HG02798 (cell line): ENCODE results near the gene NFATC3.
"Not testable (repeated sequence)": the region's sequence is repeated elsewhere in the genome, so short reads cannot be mapped to it uniquely, and the experiment has no call there.

Experiments
- ATAC-seq: cut with Tn5 transposase; IDR thresholded peaks from one replicate; pipeline ENCODE4 v1.9.1; 2021; ENCODE audit warnings: mild to moderate bottlenecking; ENCODE audit not compliant: unreplicated experiment, poor library complexity

Gene NFATC3

DNA sequence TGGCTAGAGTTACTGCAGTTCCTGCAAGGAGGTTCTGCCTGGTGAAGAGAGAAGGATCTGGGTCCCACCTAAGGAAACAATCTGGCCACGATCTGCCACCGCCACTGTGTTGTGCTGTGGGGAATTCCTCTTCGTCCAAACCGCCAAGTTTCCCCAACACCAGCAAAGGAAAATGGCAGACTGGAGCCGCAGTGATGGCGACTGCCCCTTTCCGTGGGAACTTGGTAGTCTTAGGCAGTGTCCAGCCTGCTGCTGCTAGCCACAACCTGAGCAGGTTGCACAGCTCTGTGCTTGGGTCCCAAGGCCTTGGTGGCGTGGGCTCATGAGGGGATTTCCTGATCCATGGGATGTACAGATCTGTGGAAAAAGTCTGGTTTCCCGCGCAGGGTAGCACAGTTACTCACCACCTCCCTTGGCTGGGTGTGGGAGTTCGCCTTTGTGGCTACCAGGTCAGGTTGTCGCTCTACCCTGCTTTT lies 28.6 kb downstream of the NFATC3 start:
- no peak for ATAC-seq

DNA sequence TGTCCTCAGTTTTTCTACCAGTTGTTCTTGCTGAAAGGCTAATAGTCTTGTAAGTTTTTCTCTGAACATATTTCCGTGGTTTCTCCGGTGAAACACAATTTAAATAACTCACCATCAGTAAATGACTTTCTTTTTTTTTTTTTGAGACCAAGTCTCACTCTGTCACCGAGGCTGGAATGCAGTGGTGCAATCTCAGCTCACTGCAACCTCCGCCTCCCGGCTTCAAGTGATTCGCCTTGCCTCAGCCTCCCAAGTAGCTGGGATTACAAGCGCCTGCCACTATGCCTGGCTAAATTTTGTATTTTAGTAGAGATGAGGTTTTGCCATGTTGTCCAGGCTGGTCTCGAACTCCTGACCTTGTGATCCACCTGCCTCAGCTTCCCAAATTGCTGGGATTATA lies 29.8 kb downstream of the NFATC3 start:
- not testable (repeated sequence) for ATAC-seq

DNA sequence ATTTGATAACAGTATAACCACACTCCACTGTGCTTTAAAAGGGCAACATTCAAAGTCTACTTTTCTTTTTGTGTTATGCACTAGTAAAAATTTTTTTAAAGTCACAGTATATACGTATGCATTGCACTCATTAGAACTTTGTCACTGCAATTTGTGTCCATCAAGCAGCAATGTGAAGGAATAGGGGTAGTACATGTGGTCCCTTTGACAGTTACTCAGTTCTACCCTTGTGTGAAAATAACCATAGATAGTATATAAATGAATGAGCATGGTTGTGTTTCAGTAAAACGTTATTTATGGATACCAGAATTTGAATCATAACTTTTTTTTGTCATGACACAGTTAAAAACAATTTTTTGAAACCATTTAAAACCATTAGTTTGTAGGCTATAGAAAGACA lies 30.7 kb downstream of the NFATC3 start:
- ATAC-seq = no peak

- no peak for ATAC-seq
These were observed 31.2 kb downstream of the NFATC3 start for GRCh38 chr16:68116256-68116867.

DNA sequence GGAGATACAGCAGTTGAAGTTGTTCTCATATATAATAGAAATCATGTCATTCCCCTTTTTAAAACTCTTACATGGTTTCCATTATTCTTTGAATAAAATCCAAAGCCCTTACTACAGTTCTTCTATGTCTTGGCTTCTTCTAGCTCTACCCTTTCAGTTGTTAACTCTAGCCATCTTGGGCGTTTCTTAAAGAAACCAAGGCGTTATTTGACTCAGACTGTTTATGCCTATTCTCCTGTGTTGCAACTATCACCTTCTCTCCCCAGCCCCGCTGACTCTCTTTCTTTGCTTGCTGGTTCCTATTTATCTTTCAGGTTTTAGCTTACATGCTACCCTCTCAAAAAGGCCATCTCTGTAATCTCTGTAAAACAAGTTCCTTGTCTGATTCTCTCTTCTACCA lies 32.7 kb downstream of the NFATC3 start:
- no peak for ATAC-seq

DNA sequence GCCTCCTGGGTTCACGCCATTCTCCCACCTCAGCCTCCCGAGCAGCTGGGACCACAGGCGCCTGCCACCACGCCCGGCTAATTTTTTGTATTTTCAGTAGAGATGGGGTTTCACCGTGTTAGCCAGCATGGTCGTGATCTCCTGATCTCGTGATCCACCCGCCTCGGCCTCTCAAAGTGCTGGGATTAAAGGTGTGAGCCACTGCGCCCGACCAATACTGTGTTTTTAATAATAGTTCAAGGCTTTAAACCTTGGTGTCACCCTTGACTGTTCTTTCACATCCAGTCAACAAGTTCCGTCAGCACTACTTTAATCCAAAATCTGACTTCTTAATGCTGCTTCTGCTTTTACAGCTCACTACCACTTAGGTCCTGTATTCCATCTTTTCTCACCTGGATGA lies 33.8 kb downstream of the NFATC3 start:
- not testable (repeated sequence) for ATAC-seq

DNA sequence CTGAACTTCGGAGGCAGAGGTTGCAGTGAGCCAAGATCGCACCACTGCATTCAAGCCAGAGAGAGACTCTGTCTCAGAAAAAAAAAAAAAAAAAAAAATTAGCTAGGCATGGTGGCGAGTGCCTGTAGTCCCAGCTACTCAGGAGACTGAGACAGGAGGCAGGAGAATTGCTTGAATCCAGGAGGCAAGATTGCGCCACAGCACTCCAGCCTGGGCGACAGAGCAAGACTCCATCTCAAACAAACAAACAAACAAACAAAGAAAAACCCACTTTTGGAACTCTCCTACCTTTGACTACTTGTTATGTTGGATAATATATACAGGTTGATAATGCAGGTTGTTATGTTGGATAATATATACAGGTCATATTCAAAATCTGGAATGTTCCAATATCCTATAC lies 35.3 kb downstream of the NFATC3 start:
- ATAC-seq = not testable (repeated sequence)

- peak; percentile 52 for ATAC-seq
These were observed 41.2 kb downstream of the NFATC3 start for GRCh38 chr16:68126395-68126794.

DNA sequence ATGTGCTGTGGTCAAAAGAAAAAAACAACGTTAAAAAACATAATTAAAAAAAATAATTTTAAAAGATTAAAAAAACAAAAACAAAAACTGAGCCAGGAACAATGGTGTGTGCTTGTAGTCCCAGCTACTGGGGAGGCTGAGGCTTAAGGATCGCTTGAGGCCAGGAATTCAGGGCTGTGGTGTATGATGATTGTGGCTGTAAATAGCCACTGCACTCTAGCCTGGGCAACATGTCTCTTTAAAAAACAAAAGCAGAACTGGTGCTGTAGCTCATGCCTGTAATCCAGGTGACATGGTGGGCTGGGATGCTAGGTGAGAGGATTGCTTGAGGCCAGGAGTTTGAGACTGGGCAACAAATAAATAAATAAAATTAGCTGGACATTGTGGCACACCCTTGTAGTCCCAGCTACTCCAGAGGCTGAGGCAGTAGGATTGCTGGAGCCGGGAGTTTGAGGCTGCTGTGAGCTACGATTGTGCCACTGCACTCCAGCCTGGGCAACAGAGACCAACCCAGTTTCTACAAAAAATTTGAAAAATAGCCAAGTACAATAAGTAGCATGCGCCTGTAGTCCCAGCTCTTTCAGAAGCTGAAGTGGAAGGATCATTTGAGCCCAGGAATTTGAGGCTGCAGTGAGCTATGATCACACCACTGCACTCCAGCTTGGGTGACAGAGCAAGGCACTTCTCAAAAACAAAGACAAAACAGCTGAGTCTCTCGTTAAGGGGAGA lies 43.6 kb downstream of the NFATC3 start:
- ATAC-seq = no peak

DNA sequence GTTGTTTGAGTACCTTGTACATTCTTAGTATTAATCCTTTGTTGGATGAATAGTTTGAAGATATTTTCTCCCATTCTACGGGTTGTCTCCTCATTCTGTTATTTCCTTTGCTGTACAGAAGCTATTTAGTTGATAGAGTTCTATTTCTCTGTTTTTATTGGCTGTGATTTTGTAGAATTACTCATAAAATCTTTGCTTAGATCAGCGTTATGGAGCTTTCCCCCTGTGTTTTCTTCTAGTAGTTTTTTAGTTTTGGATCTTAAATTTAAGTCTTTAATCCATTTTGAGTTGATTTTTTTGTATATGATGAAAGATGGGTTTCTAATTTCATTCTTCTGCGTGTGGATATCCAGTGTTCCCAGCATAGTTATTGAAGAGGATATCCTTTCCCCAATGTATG lies 45.4 kb downstream of the NFATC3 start:
- ATAC-seq = no peak

DNA sequence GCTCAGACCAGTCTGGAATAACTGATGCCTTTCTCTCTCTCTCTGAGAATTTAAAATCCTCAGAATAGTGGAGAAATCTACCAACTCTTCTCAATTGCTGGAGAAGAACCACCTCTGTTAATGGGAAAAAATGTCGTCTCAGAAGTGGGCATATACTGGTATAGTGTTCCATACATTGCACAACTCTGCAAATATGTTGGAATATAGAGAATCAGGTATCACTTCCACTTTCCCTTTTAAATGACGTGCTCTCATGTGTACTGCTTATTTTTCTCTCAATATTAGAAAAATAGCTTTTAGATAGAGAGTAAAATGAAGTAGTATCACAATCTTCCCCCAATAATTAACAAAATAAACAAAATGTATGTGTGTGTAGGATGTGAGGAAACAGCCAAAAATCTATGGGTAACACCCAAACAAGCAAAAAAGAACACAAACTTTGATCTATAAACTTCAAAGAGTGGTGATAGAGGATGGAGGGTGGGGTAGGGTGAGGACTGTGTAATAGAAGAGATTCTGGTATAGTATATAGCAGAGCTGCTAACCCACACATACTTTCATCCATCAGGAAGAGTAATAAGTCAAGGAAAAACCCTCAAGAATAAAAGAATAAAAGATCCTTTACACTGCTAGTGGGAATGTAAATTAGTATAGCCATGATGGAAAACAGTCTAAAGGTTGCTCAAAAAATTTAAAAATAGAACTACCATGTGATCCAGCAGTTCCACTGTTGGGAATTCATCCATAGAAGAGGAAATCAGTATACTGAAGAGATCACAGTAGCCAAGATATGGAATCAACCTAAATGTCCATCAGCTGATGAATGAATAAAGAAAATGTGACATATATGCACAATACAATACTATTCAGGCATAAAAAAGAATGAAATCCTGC lies 46.9 kb downstream of the NFATC3 start:
- ATAC-seq = no peak

- ATAC-seq = not testable (repeated sequence)
These were observed 47.8 kb downstream of the NFATC3 start for GRCh38 chr16:68133000-68133399.

GRCh38 chr16:68134644-68135043 lies 49.5 kb downstream of the NFATC3 start:
- no peak for ATAC-seq

GRCh38 chr16:68136515-68136914 lies 51.3 kb downstream of the NFATC3 start:
- no peak for ATAC-seq

- no peak for ATAC-seq
These were observed 58.8 kb downstream of the NFATC3 start for GRCh38 chr16:68144008-68144407.

- ATAC-seq = no peak
These were observed 61.4 kb downstream of the NFATC3 start for GRCh38 chr16:68146585-68146984.

DNA sequence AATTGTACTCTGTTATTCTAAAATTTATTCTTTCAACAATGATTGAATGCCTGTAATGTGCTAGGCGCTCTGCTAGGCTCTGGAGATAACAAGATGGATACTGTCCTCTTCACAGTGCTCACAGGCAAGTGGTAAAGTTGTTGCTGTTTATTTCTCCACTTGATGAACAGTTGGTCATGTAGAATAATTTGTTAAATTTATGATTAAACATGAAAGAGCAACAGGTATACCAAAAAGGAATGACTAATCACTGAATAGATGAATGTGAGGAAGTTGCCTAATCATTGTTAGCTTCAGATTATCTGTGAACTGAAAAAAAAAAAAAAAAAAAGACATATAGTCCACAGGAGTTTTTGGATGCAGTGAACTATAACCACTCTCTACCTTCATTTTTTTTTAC lies 62.3 kb downstream of the NFATC3 start:
- no peak for ATAC-seq

DNA sequence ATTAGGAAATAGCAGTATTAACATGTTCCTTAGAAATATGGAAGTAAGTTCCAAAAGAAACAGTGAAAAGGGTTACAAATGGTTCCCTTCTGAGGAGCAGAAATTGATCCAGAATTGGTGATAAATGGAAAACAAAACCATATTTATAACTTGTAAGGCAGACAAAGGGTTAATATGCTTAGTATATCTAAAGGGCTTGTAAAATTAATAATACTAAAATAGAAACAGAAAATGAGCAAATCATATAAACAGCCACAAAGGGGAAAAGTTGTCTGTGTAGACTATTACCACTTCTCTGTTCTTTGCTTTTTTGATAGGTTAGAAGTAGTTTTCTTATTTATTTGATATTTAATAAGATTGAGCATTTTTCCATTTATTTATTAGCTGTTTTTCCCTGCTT lies 64.4 kb downstream of the NFATC3 start:
- ATAC-seq = no peak

GRCh38 chr16:68155425-68155824 lies 70.3 kb downstream of the NFATC3 start:
- ATAC-seq = no peak

GRCh38 chr16:68162413-68162812 lies 77.2 kb downstream of the NFATC3 start:
- ATAC-seq = no peak

- ATAC-seq = not testable (repeated sequence)
These were observed 78.1 kb downstream of the NFATC3 start for GRCh38 chr16:68163275-68163674.
